ENCODE results near the gene POC1A.

Gene POC1A

DNA sequence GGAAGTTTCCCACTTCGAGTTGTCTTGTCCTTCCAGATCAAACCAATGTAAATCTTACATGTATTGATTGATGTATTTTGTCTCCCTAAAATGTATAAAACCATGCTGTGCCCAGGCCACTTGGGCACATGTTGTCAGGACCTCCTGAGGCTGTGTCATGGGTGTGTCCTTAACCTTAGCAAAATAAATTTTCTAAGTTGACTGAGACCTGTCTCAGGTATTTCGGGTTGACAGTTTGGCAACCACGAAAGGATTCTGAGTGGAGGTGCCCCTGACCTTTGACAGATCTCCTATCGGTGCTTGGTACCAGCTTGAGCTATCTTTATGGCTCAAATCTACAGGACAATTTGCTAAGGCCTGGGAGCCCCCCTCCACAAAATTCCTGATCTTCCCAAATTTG is 1.7 kb upstream of the POC1A start (continued):
- no peak for TF ChIP-seq ZNF610 (tag by site-specific recombination; IDR thresholded peaks at IDR 0.05; ENCODE audit: borderline replicate concordance)
- no peak for TF ChIP-seq ZNF596 (tag by site-specific recombination; IDR thresholded peaks at IDR 0.05)
- TF ChIP-seq ZNF114 (tag by site-specific recombination; IDR thresholded peaks at IDR 0.05) = no peak

GRCh38 chr3:52153389-52154096 is 680 bp downstream of the POC1A start:
- TF ChIP-seq ZNF335 (tag by site-specific recombination; conservative IDR thresholded peaks at IDR 0.05) (peak; percentile 48), SP2 (tag by site-specific recombination; IDR thresholded peaks at IDR 0.05) (peak; percentile 47), SCRT1 (tag by site-specific recombination; IDR thresholded peaks at IDR 0.05; ENCODE audit: borderline replicate concordance) (peak; percentile 88), ZNF768 (tag by site-specific recombination; IDR thresholded peaks at IDR 0.05) (0 out of 2 replicates have a peak, but pooled peaks have one; percentile 9), ZBTB1 (tag by site-specific recombination; IDR thresholded peaks at IDR 0.05) (no peak), ZNF341 (tag by site-specific recombination; IDR thresholded peaks at IDR 0.05; ENCODE audit: low read depth) (peak; percentile 60), FEZF1 (tag by site-specific recombination; IDR thresholded peaks at IDR 0.05) (no peak), SP3 (tag by site-specific recombination; IDR thresholded peaks at IDR 0.05) (peak; percentile 55), SCRT2 (tag by site-specific recombination; IDR thresholded peaks at IDR 0.05) (peak; percentile 95)
- TF ChIP-seq, protein P1, sequence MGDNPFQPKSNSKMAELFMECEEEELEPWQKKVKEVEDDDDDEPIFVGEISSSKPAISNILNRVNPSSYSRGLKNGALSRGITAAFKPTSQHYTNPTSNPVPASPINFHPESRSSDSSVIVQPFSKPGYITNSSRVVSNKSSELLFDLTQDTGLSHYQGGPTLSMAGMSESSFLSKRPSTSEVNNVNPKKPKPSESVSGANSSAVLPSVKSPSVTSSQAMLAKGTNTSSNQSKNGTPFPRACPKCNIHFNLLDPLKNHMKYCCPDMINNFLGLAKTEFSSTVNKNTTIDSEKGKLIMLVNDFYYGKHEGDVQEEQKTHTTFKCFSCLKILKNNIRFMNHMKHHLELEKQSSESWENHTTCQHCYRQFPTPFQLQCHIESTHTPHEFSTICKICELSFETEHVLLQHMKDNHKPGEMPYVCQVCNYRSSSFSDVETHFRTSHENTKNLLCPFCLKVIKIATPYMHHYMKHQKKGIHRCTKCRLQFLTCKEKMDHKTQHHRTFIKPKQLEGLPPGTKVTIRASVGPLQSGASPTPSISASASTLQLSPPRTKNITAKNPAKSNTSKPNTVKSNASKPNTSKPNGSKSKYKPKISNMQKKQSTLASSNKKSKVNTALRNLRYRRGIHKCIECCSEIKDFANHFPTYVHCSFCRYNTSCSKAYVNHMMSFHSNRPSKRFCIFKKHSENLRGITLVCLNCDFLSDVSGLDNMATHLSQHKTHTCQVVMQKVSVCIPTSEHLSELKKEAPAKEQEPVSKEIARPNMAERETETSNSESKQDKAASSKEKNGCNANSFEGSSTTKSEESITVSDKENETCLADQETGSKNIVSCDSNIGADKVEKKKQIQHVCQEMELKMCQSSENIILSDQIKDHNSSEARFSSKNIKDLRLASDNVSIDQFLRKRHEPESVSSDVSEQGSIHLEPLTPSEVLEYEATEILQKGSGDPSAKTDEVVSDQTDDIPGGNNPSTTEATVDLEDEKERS (tag by site-specific recombination; IDR thresholded peaks at IDR 0.05) = no peak
- TF ChIP-seq, protein P2, sequence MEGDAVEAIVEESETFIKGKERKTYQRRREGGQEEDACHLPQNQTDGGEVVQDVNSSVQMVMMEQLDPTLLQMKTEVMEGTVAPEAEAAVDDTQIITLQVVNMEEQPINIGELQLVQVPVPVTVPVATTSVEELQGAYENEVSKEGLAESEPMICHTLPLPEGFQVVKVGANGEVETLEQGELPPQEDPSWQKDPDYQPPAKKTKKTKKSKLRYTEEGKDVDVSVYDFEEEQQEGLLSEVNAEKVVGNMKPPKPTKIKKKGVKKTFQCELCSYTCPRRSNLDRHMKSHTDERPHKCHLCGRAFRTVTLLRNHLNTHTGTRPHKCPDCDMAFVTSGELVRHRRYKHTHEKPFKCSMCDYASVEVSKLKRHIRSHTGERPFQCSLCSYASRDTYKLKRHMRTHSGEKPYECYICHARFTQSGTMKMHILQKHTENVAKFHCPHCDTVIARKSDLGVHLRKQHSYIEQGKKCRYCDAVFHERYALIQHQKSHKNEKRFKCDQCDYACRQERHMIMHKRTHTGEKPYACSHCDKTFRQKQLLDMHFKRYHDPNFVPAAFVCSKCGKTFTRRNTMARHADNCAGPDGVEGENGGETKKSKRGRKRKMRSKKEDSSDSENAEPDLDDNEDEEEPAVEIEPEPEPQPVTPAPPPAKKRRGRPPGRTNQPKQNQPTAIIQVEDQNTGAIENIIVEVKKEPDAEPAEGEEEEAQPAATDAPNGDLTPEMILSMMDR (tag by site-specific recombination; IDR thresholded peaks at IDR 0.05) = no peak
- TF ChIP-seq, protein P3, sequence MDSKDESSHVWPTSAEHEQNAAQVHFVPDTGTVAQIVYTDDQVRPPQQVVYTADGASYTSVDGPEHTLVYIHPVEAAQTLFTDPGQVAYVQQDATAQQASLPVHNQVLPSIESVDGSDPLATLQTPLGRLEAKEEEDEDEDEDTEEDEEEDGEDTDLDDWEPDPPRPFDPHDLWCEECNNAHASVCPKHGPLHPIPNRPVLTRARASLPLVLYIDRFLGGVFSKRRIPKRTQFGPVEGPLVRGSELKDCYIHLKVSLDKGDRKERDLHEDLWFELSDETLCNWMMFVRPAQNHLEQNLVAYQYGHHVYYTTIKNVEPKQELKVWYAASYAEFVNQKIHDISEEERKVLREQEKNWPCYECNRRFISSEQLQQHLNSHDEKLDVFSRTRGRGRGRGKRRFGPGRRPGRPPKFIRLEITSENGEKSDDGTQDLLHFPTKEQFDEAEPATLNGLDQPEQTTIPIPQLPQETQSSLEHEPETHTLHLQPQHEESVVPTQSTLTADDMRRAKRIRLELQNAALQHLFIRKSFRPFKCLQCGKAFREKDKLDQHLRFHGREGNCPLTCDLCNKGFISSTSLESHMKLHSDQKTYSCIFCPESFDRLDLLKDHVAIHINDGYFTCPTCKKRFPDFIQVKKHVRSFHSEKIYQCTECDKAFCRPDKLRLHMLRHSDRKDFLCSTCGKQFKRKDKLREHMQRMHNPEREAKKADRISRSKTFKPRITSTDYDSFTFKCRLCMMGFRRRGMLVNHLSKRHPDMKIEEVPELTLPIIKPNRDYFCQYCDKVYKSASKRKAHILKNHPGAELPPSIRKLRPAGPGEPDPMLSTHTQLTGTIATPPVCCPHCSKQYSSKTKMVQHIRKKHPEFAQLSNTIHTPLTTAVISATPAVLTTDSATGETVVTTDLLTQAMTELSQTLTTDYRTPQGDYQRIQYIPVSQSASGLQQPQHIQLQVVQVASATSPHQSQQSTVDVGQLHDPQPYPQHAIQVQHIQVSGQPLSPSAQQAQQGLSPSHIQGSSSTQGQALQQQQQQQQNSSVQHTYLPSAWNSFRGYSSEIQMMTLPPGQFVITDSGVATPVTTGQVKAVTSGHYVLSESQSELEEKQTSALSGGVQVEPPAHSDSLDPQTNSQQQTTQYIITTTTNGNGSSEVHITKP (tag by site-specific recombination; IDR thresholded peaks at IDR 0.05) = peak; percentile 87
- H3K4me1 ChIP-seq (ENCODE audit: control insufficient read depth, insufficient read depth, low read length) = no peaks in the 10 kb centered on the region
- H3K9me3 ChIP-seq (ENCODE audit: control insufficient read depth, insufficient read depth, low read depth, low read length) = no peaks in the 10 kb centered on the region
- peak overlapping the region; percentile 97 for H3K4me3 ChIP-seq (ENCODE audit: low read depth, low read length)
- POLR2A ChIA-PET = interaction anchor here (0.9 to 1.4 kb wide), 6 partner anchors 35 to 179 kb away, joined by 3 to 13 read pairs (median 3); partner anchors contain the start of gene RPL29
- H3K27ac ChIP-seq (ENCODE audit: extremely low read depth, low read depth, low read length) = peak overlapping the region; percentile 74
- CTCF ChIA-PET = interaction anchor here (0.6 to 0.7 kb wide), 2 partner anchors 152 to 281 kb away, joined by 3 read pairs; no protein-coding TSS in a partner anchor
- peaks cover 0 to 25% of the 10 kb centered on the region in 2 experiments; a peak in 1 of 3 replicates for H3K36me3 ChIP-seq (ENCODE audit: control insufficient read depth in 2 of 2, insufficient read depth in 1 of 2, low read length in 2 of 2)

All from HEK293 (cell line).